ENCODE results near the gene SLC5A9.
"Not testable (repeated sequence)": the region's sequence is repeated elsewhere in the genome, so short reads cannot be mapped to it uniquely, and the experiment has no call there.

Gene SLC5A9

GRCh38 chr1:48242141-48242736 lies 19.7 kb downstream of the SLC5A9 start:
- DNase-seq (ENCODE audit: low spot score): no peak

GRCh38 chr1:48245106-48245505 lies 22.6 kb downstream of the SLC5A9 start:
- DNase-seq (ENCODE audit: low spot score): no peak

GRCh38 chr1:48246727-48247126 lies 24.2 kb downstream of the SLC5A9 start:
- no peak for DNase-seq (ENCODE audit: low spot score)

GRCh38 chr1:48248356-48248755 lies 25.8 kb downstream of the SLC5A9 start:
- DNase-seq (ENCODE audit: low spot score): no peak

GRCh38 chr1:48249868-48250267 lies 27.4 kb downstream of the SLC5A9 start:
- DNase-seq (ENCODE audit: low spot score): no peak

- no peak for DNase-seq (ENCODE audit: low spot score)
These were observed 28.1 kb downstream of the SLC5A9 start for GRCh38 chr1:48250572-48250971.

GRCh38 chr1:48251323-48251722 lies 28.8 kb downstream of the SLC5A9 start:
- no peak for DNase-seq (ENCODE audit: low spot score)

GRCh38 chr1:48251821-48252220 lies 29.3 kb downstream of the SLC5A9 start:
- no peak for DNase-seq (ENCODE audit: low spot score)

- DNase-seq (ENCODE audit: low spot score): no peak
These were observed 31.7 kb downstream of the SLC5A9 start for GRCh38 chr1:48254254-48254653.

- DNase-seq (ENCODE audit: low spot score): no peak
These were observed 35.6 kb downstream of the SLC5A9 start for GRCh38 chr1:48258106-48258505.

GRCh38 chr1:48261881-48262400 lies 39.4 kb downstream of the SLC5A9 start:
- DNase-seq (ENCODE audit: low spot score): no peak

GRCh38 chr1:48263041-48263440 lies 40.5 kb downstream of the SLC5A9 start:
- DNase-seq (ENCODE audit: low spot score): no peak

- no peak for DNase-seq (ENCODE audit: low spot score)
These were observed 44.1 kb downstream of the SLC5A9 start for GRCh38 chr1:48266576-48266975.

- DNase-seq (ENCODE audit: low spot score): not testable (repeated sequence)
These were observed 54.9 kb downstream of the SLC5A9 start for GRCh38 chr1:48277437-48277836.

- not testable (repeated sequence) for DNase-seq (ENCODE audit: low spot score)
These were observed 59.8 kb downstream of the SLC5A9 start for GRCh38 chr1:48282329-48282728.

GRCh38 chr1:48284696-48285420 lies 62.3 kb downstream of the SLC5A9 start:
- DNase-seq (ENCODE audit: low spot score): not testable (repeated sequence)

- no peak for DNase-seq (ENCODE audit: low spot score)
These were observed 63.0 kb downstream of the SLC5A9 start for GRCh38 chr1:48285525-48285924.

- DNase-seq (ENCODE audit: low spot score): no peak
These were observed 68.9 kb downstream of the SLC5A9 start for GRCh38 chr1:48291421-48291820.

GRCh38 chr1:48292706-48293105 lies 70.2 kb downstream of the SLC5A9 start:
- DNase-seq (ENCODE audit: low spot score): no peak

- not testable (repeated sequence) for DNase-seq (ENCODE audit: low spot score)
These were observed 71.6 kb downstream of the SLC5A9 start for GRCh38 chr1:48294094-48294493.

GRCh38 chr1:48294656-48295055 lies 72.1 kb downstream of the SLC5A9 start:
- no peak for DNase-seq (ENCODE audit: low spot score)
